Smooth muscle cell (in vitro differentiated cells): ENCODE measurements around the gene ING1. TPM values are rescaled to one million over a fixed set of nuclear protein-coding genes. Genes with fewer than 3 reads are reported as not detected.
A peak's percentile ranks its signal among the peaks of the same experiment; 100 is the strongest.

Experiments used
- DNase-seq: peaks from one replicate; lab custom pipeline; 2025; ENCODE audit not compliant: unreplicated experiment; lab: John Stamatoyannopoulos, UW
- H2AFZ ChIP-seq: fragments of 200-600 bp; sonication (generic); 2 replicates; pipeline ENCODE4 v1.6.0; 2016; ENCODE audit warnings: antibody characterized with exemption, low read depth, mild to moderate bottlenecking
- H3F3A ChIP-seq: fragments of 200-600 bp; sonication (generic); 2 replicates; pipeline ENCODE4 v1.6.0; 2017; ENCODE audit warnings: antibody characterized with exemption, low read depth
- H3K27ac ChIP-seq: fragments of 200-600 bp; sonication (generic); 2 replicates; pipeline ENCODE4 v1.5.1; 2016; ENCODE audit warnings: low read depth, mild to moderate bottlenecking
- H3K27me3 ChIP-seq: fragments of 200-600 bp; sonication (generic); 2 replicates; pipeline ENCODE4 v1.6.1; 2016; ENCODE audit warnings: low read depth, mild to moderate bottlenecking
- H3K36me3 ChIP-seq: fragments of 200-600 bp; sonication (generic); 2 replicates; pipeline ENCODE4 v1.5.1; 2016; ENCODE audit warnings: low read depth
- H3K4me1 ChIP-seq: fragments of 200-600 bp; sonication (generic); 2 replicates; pipeline ENCODE4 v1.5.1; 2016; ENCODE audit warnings: low read depth
- H3K4me2 ChIP-seq: fragments of 200-600 bp; sonication (generic); 2 replicates; pipeline ENCODE4 v1.6.0; 2016; ENCODE audit warnings: mild to moderate bottlenecking
- H3K4me3 ChIP-seq: fragments of 200-600 bp; sonication (generic); 2 replicates; pipeline ENCODE4 v1.5.1; 2016; ENCODE audit warnings: mild to moderate bottlenecking
- H3K79me2 ChIP-seq: fragments of 200-600 bp; sonication (generic); 2 replicates; pipeline ENCODE4 v1.6.0; 2016; ENCODE audit warnings: low read depth, mild to moderate bottlenecking
- H3K9ac ChIP-seq: fragments of 200-600 bp; sonication (generic); 2 replicates; pipeline ENCODE4 v1.6.0; 2016; ENCODE audit warnings: low read depth
- H3K9me3 ChIP-seq: fragments of 200-600 bp; sonication (generic); replicated peaks from 2 replicates; pipeline ENCODE4 v1.5.1; 2016; ENCODE audit warnings: low read depth
- H4K20me1 ChIP-seq: fragments of 200-600 bp; sonication (generic); 2 replicates; pipeline ENCODE4 v1.6.0; 2016; ENCODE audit warnings: low read depth
- WGBS: methylation state at CpG from one replicate; pipeline ENCODE4 v1.1.7; 2016; ENCODE audit warnings: low lambda C conversion rate; 5-methylcytosine and 5-hydroxymethylcytosine counted together
- polyA plus RNA-seq: library from polyadenylated mRNA; unstranded; fragments of >200 nt; fragmentation: Nextera tagmentation; extraction: Ambion mirVana; gene quantifications from 2 replicates; pipeline ENCODE4 v1.2.1, GENCODE V29; 2016
- total RNA-seq: library from RNA; depleted of rRNA; stranded (reverse); fragments of >200 nt; gene quantifications from 2 replicates; pipeline ENCODE4 v1.2.3, GENCODE V29; 2014
- TF ChIP-seq, protein P1 (sequence below): fragments of 200-600 bp; sonication (generic); IDR thresholded peaks from 2 replicates; pipeline ENCODE4 v1.5.1; 2017; ENCODE audit warnings: borderline replicate concordance, mild to moderate bottlenecking, antibody characterized with exemption; ENCODE audit not compliant: insufficient read depth, poor library complexity, severe bottlenecking

ING1 gene
- total and polyA plus RNA-seq, 2 experiments from 2014 or later: 13.8 to 29.3 TPM

DNA sequence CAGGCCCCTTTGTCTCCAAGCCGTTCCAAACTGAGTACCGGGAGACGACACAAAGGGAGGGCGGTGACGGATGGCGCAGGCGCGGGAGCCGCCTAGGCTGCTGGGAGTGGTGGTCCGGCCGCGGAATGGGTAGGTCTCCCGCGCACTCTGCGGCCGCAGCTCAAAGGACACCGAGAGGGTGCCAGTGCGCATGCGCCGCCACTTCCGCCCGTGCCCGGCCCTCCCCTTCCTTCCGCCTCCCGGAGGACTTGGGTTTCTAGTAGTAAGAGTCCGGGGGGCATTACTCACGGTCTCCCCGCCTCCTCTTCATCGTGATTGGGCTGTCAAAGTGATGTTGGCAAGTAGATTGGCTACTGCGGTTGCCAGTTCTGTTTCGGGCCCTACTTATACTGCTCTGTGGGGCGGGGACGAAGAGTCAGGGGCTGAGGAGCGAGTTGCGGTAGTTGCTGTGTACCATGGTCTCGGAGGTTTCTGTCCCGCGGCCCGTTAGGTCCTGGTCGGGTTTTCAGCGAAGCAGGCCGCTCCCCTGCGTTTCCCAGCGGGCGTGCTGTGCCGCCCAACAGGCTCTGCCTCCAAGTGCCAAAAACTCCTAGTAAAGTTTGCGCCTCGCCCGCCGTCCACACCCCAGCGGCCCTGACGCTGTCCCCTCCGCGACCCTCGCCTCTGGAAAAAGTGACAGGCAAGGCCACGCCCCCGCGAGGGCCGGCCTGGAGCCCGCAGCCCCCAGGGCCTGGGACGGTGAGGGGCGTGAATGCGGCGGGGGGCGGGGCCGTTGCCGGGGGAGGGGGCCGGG, 455 bp upstream of the ING1 start:
- Histone ChIP-seq H3K27me3 (no peaks in the 10 kb centered on the region), H3F3A (peaks cover 22% of the 10 kb centered on the region), H4K20me1 (peaks cover 24% of the 10 kb centered on the region), H2AFZ (no peak overlapping the region), H3K4me2 (peak overlapping the region; percentile 96), H3K4me3 (peak overlapping the region; percentile 95), H3K9me3 (no peaks in the 10 kb centered on the region), H3K27ac (peak overlapping the region; percentile 100), H3K79me2 (peaks cover 40% of the 10 kb centered on the region), H3K36me3 (no peaks in the 10 kb centered on the region), H3K9ac (peak overlapping the region; percentile 100), H3K4me1 (peaks cover 22% of the 10 kb centered on the region)
- under 1% methylated on average over 49 of the region's 68 CpGs for WGBS
- TF ChIP-seq, protein P1, sequence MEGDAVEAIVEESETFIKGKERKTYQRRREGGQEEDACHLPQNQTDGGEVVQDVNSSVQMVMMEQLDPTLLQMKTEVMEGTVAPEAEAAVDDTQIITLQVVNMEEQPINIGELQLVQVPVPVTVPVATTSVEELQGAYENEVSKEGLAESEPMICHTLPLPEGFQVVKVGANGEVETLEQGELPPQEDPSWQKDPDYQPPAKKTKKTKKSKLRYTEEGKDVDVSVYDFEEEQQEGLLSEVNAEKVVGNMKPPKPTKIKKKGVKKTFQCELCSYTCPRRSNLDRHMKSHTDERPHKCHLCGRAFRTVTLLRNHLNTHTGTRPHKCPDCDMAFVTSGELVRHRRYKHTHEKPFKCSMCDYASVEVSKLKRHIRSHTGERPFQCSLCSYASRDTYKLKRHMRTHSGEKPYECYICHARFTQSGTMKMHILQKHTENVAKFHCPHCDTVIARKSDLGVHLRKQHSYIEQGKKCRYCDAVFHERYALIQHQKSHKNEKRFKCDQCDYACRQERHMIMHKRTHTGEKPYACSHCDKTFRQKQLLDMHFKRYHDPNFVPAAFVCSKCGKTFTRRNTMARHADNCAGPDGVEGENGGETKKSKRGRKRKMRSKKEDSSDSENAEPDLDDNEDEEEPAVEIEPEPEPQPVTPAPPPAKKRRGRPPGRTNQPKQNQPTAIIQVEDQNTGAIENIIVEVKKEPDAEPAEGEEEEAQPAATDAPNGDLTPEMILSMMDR: no peak
- DNase-seq: peak; percentile 98

DNA sequence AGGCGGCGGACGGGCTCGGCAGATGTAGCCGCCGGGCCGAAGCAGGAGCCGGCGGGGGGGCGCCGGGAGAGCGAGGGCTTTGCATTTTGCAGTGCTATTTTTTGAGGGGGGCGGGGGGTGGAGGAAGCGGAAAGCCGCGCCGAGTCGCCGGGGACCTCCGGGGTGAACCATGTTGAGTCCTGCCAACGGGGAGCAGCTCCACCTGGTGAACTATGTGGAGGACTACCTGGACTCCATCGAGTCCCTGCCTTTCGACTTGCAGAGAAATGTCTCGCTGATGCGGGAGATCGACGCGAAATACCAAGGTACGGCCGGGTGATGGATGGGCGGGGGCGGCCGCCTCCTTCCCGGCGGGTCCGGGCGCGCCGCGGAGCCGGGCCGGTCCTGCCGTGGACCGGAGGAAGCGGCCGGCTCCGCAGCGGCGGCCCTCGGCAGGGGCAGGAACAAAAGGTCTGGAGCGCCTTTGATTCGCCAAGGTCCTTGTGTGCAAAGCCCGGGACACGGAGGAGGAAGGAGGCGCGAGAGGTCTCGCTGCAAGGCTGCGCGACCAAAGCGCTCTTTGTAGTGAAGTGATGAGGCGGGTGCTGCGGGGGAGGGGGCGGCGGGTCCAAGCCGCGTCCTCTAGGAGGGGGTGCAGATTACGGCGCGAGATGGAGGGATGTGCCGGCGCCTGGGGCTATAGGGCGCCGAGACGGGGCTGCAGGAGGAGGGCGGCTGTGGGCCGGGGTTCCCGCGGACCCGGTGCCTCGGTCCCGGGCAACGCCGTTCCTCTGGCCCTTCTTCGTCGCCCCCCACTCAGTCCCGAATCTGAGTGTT, 689 bp downstream of the ING1 start:
- peak overlapping the region; percentile 83 for H3K9ac ChIP-seq
- peaks cover 25% of the 10 kb centered on the region for H3K4me1 ChIP-seq
- peaks cover 52% of the 10 kb centered on the region for H3K79me2 ChIP-seq
- H3K27ac ChIP-seq: peak overlapping the region; percentile 76
- H3K4me2 ChIP-seq: peak overlapping the region; percentile 95
- no peak overlapping the region for H2AFZ ChIP-seq
- peak overlapping the region; percentile 95 for H3K4me3 ChIP-seq
- H3F3A ChIP-seq: peaks cover 22% of the 10 kb centered on the region
- under 1% methylated on average over 45 of the region's 86 CpGs for WGBS
- no peaks in the 10 kb centered on the region for H3K36me3 ChIP-seq
- H3K27me3 ChIP-seq: no peaks in the 10 kb centered on the region
- TF ChIP-seq, protein P1: no peak
- no peaks in the 10 kb centered on the region for H3K9me3 ChIP-seq
- H4K20me1 ChIP-seq: peaks cover 34% of the 10 kb centered on the region
- DNase-seq: peak; percentile 46

DNA sequence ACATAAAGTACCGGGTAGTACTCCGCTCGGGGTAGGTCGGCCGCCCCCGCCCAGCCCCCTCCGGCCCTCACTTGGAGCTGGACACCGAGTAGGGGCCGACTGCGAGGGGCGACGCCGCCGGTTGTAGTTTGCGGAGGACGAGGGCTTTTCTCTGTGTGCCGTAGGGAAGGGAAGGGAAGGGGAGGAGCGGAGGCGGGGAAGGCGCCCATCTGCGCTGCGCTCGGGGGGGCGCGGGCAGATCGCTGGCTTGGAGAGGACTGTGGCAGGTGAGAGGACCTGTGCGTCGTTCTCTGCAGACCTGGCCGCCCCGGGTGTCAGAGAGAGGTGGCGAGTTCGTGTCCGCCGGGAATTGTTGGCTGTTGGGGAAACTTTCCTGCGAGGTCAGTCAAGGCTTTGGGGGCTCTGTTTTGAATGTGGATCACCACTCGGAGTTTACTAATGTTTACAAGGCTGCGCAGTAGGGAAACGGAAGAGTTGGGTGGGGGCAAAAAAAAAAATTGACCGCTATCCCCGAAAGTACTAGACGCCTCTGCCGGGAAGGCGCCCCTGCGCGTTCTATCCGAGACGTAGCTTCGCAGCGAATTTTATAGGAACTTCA, 1.4 kb downstream of the ING1 start:
- no peaks in the 10 kb centered on the region for H3K27me3 ChIP-seq
- peak; percentile 82 for DNase-seq
- peaks cover 25% of the 10 kb centered on the region for H3K4me1 ChIP-seq
- no peaks in the 10 kb centered on the region for H3K9me3 ChIP-seq
- 2% methylated on average over 45 of the region's 49 CpGs for WGBS
- H3F3A ChIP-seq: peaks cover 22% of the 10 kb centered on the region
- H3K9ac ChIP-seq: peak overlapping the region; percentile 83
- peaks cover 2% of the 10 kb centered on the region for H3K36me3 ChIP-seq
- H3K4me2 ChIP-seq: peak overlapping the region; percentile 95
- H3K4me3 ChIP-seq: peak overlapping the region; percentile 95
- TF ChIP-seq, protein P1: no peak
- H3K79me2 ChIP-seq: peaks cover 59% of the 10 kb centered on the region
- no peak overlapping the region for H2AFZ ChIP-seq
- H4K20me1 ChIP-seq: peaks cover 42% of the 10 kb centered on the region
- H3K27ac ChIP-seq: peak overlapping the region; percentile 76
